ENCODE results near the gene RNF26.
A peak's percentile ranks its signal among the peaks of the same experiment; 100 is the strongest.

The RNF26 gene

GRCh38 chr11:119337581-119338317 is 3.4 kb downstream of the RNF26 start:
- no peak for DNase-seq

- DNase-seq: peak; percentile 57
These were observed 4.1 kb downstream of the RNF26 start for GRCh38 chr11:119338318-119338890.

GRCh38 chr11:119338965-119339588 is 4.8 kb downstream of the RNF26 start:
- DNase-seq: no peak

- DNase-seq: no peak
These were observed 5.4 kb downstream of the RNF26 start for GRCh38 chr11:119339589-119340334.

GRCh38 chr11:119340335-119341221 is 6.3 kb downstream of the RNF26 start, which contains the start of gene C1QTNF5:
TSS of gene C1QTNF5 (minus strand) at chr11:119340883. CDS start at chr11:119340397, 486 bp downstream.
- DNase-seq: no peak

- no peak for DNase-seq
These were observed 7.1 kb downstream of the RNF26 start for GRCh38 chr11:119341222-119342022.

- DNase-seq: no peak
These were observed 7.6 kb downstream of the RNF26 start for GRCh38 chr11:119342023-119342300.

GRCh38 chr11:119342362-119343130 is 8.2 kb downstream of the RNF26 start:
- no peak for DNase-seq

- no peak for DNase-seq
These were observed 9.4 kb downstream of the RNF26 start for GRCh38 chr11:119343726-119344125.

- DNase-seq: no peak
These were observed 10.1 kb downstream of the RNF26 start for GRCh38 chr11:119344291-119345010.

- no peak for DNase-seq
These were observed 11.4 kb downstream of the RNF26 start for GRCh38 chr11:119345685-119346084.

GRCh38 chr11:119346605-119347004 is 12.3 kb downstream of the RNF26 start, which contains the start of gene MFRP:
TSS of gene MFRP (minus strand) at chr11:119346705. CDS start at chr11:119346513, 192 bp downstream.
- no peak for DNase-seq

GRCh38 chr11:119347242-119347641 is 12.9 kb downstream of the RNF26 start:
- DNase-seq: no peak

GRCh38 chr11:119347940-119348605 is 13.7 kb downstream of the RNF26 start:
- DNase-seq: no peak

GRCh38 chr11:119350302-119350701 is 16.0 kb downstream of the RNF26 start:
- DNase-seq: no peak

- no peak for DNase-seq
These were observed 16.9 kb downstream of the RNF26 start for GRCh38 chr11:119351232-119351631.

- DNase-seq: no peak
These were observed 18.5 kb downstream of the RNF26 start for GRCh38 chr11:119352857-119353260.

- no peak for DNase-seq
These were observed 20.9 kb downstream of the RNF26 start for GRCh38 chr11:119355091-119355843.

All from CD4-positive, alpha-beta T cell treated with Interleukin-15 for 1 hour (primary cell).